ENCODE measurements around the gene OCEL1.

DNA sequence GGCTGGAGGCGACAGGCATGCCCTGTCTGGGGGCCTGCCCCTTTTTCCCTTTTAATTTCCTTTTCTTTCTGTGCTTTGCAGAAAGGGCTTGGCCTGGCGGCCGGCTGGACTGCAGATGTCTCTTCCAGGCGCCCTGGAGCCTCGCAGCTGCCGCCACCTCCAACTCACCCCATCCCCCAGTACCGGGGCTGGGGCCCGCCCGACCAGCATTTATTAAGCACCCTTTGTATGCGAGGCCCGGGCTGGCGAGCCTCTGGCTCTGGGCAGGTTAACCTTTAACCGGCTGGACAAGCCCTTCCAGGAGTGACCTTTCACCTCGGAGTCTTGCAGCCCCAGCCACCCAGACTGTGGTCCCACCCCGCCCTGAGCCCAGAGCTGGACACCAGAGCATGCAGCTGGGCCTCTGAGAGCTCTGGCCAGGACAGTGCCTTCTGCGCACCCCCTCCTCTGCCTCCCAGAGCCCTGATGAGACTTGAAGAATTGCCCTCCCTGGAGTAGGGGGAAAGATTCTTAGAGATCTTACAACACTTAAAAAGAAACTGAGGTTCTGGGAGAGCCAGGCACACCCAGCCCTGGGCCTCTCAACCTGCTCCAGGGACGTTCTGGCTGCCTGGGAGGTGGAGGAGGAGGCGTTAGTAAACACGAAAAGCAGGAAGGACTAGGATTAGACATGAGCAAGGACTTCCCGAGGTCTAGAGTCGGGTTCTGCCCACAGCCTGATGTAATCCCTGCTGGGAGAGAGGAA, 20.8 kb downstream of the OCEL1 start:
- TF ChIP-seq CTCF (IDR thresholded peaks at IDR 0.05; ENCODE audit: low read depth, low read length) (no peak), POLR2A (IDR thresholded peaks at IDR 0.05; ENCODE audit: extremely low read depth, insufficient read length) (no peak)
